A673 (cell line): ENCODE data around the gene PACS1. TPM values are rescaled to one million over a fixed set of nuclear protein-coding genes. Genes with fewer than 3 reads are reported as not detected.

Experiments used
- BruUV-seq: library from RNA; stranded (reverse); fragments of 400-500 nt; replicated peaks from 2 replicates; lab custom pipeline; 2021; lab: Mats Ljungman, UMichigan
- CTCF ChIA-PET: fragments of 300-600 bp; sonication (Branson Sonifier 250); formaldehyde crosslinking; loops from one replicate; lab custom pipeline; 2022; ENCODE audit warnings: antibody characterized with exemption; lab: Charles Lee
- POLR2A ChIA-PET: fragments of 300-600 bp; sonication (Branson Sonifier 250); formaldehyde crosslinking; loops from one replicate; lab custom pipeline; 2022; ENCODE audit warnings: antibody characterized with exemption; ENCODE audit not compliant: low non-redundant PET; lab: Charles Lee
- DNase-seq: peaks from one replicate; pipeline ENCODE4 v3.0.0-alpha.2; 2015; ENCODE audit warnings: low spot score
- H3K27ac ChIP-seq: fragments of 200-600 bp; sonication (generic); 2 replicates; pipeline ENCODE4 v1.5.1; 2016; ENCODE audit warnings: mixed run types, low read depth, mild to moderate bottlenecking, mixed read lengths, antibody characterized with exemption, low read length; ENCODE audit not compliant: poor library complexity, severe bottlenecking
- H3K27me3 ChIP-seq: fragments of 200-600 bp; sonication (generic); replicated peaks from 2 replicates; pipeline ENCODE4 v1.6.1; 2017; ENCODE audit warnings: mixed run types, low read depth, mild to moderate bottlenecking, mixed read lengths, antibody characterized with exemption, low read length; ENCODE audit not compliant: insufficient read depth, poor library complexity
- H3K36me3 ChIP-seq: fragments of 200-600 bp; sonication (generic); 2 replicates; pipeline ENCODE4 v1.6.1; 2016; ENCODE audit warnings: mixed run types, mild to moderate bottlenecking, mixed read lengths, antibody characterized with exemption, low read length; ENCODE audit not compliant: insufficient read depth, poor library complexity, severe bottlenecking
- H3K4me1 ChIP-seq: fragments of 200-600 bp; sonication (generic); 2 replicates; pipeline ENCODE4 v1.6.1; 2017; ENCODE audit warnings: mixed run types, mild to moderate bottlenecking, mixed read lengths, antibody characterized with exemption, low read length; ENCODE audit not compliant: insufficient read depth, poor library complexity, severe bottlenecking
- H3K4me3 ChIP-seq: fragments of 200-600 bp; sonication (generic); 2 replicates; pipeline ENCODE4 v1.5.1; 2016; ENCODE audit warnings: low read depth, mixed run types, mild to moderate bottlenecking, mixed read lengths, low read length; ENCODE audit not compliant: poor library complexity, severe bottlenecking
- H3K9me3 ChIP-seq: fragments of 200-600 bp; sonication (generic); 2 replicates; pipeline ENCODE4 v1.6.1; 2016; ENCODE audit warnings: mixed run types, low read depth, mild to moderate bottlenecking, mixed read lengths, antibody characterized with exemption, low read length; ENCODE audit not compliant: poor library complexity, severe bottlenecking
- EZH2 ChIP-seq: fragments of 200-600 bp; sonication (generic); IDR thresholded peaks from 2 replicates; pipeline ENCODE4 v1.6.1; 2017; ENCODE audit warnings: borderline replicate concordance, low read depth, mild to moderate bottlenecking, mixed read lengths, antibody characterized with exemption, low read length; ENCODE audit not compliant: poor library complexity, severe bottlenecking
- intact Hi-C: fragments of 100-400 bp; cut with micrococcal nuclease; formaldehyde crosslinking; loops from one replicate; pipeline ENCODE4 v1.10.0; 2022; ENCODE audit not compliant: unreplicated experiment
- total RNA-seq: library from RNA; stranded (reverse); gene quantifications from 2 replicates; pipeline ENCODE4 v1.2.3, GENCODE V29; 2021
- TF ChIP-seq, protein P1 (sequence below): fragments of 300-800, 200-600 bp; sonication (generic); conservative IDR thresholded peaks from 2 replicates; pipeline ENCODE4 v1.5.1; 2017; ENCODE audit warnings: low read depth, mild to moderate bottlenecking, antibody characterized with exemption, low read length, moderate library complexity, mixed read lengths

The PACS1 gene
- total RNA-seq, 1 experiment from 2014 or later = 75.7 TPM

DNA sequence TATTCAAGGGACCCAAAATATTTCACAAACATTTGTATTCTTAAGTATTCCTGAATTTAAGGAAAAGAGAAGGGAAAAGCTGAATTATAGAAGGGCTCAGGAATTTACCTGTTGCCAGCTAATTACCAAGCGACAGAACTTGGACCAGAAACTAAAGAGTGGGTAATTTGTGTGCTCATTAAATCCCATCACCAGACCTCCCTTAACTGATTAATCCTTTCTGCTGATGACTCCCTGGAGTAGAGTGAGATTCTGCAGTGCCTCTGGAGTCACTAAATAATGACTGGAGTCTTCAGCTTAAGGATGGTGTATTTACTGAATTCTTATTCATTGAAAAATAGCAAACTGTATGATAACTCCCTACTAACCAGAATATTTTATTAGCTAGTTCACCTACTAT is 124.3 kb downstream of the PACS1 start:
- Histone ChIP-seq H3K27ac (no peak overlapping the region), H3K36me3 (no peaks in the 10 kb centered on the region), H3K4me3 (no peak overlapping the region), H3K27me3 (no peaks in the 10 kb centered on the region), H3K9me3 (no peaks in the 10 kb centered on the region), H3K4me1 (no peaks in the 10 kb centered on the region)
- ChIA-PET CTCF (no interaction called here), POLR2A (no interaction called here)
- BruUV-seq = no TSS peak
- DNase-seq = no peak
- TF ChIP-seq, protein P1, sequence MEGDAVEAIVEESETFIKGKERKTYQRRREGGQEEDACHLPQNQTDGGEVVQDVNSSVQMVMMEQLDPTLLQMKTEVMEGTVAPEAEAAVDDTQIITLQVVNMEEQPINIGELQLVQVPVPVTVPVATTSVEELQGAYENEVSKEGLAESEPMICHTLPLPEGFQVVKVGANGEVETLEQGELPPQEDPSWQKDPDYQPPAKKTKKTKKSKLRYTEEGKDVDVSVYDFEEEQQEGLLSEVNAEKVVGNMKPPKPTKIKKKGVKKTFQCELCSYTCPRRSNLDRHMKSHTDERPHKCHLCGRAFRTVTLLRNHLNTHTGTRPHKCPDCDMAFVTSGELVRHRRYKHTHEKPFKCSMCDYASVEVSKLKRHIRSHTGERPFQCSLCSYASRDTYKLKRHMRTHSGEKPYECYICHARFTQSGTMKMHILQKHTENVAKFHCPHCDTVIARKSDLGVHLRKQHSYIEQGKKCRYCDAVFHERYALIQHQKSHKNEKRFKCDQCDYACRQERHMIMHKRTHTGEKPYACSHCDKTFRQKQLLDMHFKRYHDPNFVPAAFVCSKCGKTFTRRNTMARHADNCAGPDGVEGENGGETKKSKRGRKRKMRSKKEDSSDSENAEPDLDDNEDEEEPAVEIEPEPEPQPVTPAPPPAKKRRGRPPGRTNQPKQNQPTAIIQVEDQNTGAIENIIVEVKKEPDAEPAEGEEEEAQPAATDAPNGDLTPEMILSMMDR = no peak
- TF ChIP-seq EZH2 = no peak
- intact Hi-C loops = no loop called here

DNA sequence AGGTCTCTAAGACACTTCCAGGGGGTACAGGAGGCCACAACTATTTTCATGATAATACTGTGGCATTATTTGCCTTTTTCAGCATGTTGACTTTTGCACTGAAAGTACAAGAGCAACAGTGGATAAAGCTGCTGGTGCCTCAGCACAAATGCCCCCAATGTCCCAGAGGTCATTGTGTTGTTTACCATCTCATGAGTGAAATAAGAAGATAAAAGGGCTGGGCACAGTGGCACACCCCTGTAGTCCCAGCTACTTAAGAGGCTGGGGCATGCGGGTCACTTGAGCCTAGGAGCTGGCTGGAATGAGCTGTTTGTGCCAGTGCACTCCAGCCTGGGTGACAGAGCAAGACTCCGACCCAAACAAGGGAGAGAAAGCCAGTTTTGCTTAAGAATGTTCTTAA is 125.8 kb downstream of the PACS1 start:
- intact Hi-C loops = no loop called here
- CTCF ChIA-PET = no interaction called here
- H3K27ac ChIP-seq = no peak overlapping the region
- H3K36me3 ChIP-seq = no peaks in the 10 kb centered on the region
- peaks cover 4% of the 10 kb centered on the region for H3K9me3 ChIP-seq
- H3K4me1 ChIP-seq = no peaks in the 10 kb centered on the region
- H3K4me3 ChIP-seq = no peak overlapping the region
- H3K27me3 ChIP-seq = no peaks in the 10 kb centered on the region
- no peak for DNase-seq
- POLR2A ChIA-PET = no interaction called here
- no TSS peak for BruUV-seq
- TF ChIP-seq EZH2 = no peak
- TF ChIP-seq, protein P1 = no peak

DNA sequence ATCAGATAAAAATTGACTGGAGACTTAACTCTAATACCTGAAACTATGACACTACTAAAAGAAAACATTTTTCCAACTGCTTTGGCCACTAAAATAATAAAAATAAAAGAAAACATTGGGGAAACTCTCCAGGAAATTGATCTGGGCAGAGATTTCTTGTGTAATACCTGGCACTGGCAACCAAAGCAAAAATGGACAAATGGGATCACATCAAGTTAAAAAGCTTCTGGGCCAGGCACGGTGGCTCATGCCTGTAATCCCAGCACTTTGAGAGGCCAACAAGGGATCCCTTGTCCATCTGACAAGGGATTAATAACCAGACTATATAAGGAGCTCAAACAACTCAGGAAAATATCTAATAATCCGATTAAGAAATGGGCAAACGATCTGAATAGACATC is 133.8 kb downstream of the PACS1 start:
- H3K27me3 ChIP-seq = no peaks in the 10 kb centered on the region
- peaks cover 11% of the 10 kb centered on the region for H3K9me3 ChIP-seq
- no peak overlapping the region for H3K27ac ChIP-seq
- TF ChIP-seq, protein P1 = no peak
- TF ChIP-seq EZH2 = no peak
- ChIA-PET POLR2A (no interaction called here), CTCF (no interaction called here)
- H3K36me3 ChIP-seq = no peaks in the 10 kb centered on the region
- BruUV-seq = no TSS peak
- no peaks in the 10 kb centered on the region for H3K4me1 ChIP-seq
- no peak for DNase-seq
- intact Hi-C loops = no loop called here
- H3K4me3 ChIP-seq = no peak overlapping the region
